ENCODE data around the gene PLAC8. TPM values are rescaled to one million over a fixed set of nuclear protein-coding genes. Genes with fewer than 3 reads are reported as not detected.
A peak's percentile ranks its signal among the peaks of the same experiment; 100 is the strongest.
"Not testable (repeated sequence)": the region's sequence is repeated elsewhere in the genome, so short reads cannot be mapped to it uniquely, and the experiment has no call there.

PLAC8 gene
- total RNA-seq, 4 donors from 2014 or later, result 27.3 to 569 (median 401) TPM

DNA sequence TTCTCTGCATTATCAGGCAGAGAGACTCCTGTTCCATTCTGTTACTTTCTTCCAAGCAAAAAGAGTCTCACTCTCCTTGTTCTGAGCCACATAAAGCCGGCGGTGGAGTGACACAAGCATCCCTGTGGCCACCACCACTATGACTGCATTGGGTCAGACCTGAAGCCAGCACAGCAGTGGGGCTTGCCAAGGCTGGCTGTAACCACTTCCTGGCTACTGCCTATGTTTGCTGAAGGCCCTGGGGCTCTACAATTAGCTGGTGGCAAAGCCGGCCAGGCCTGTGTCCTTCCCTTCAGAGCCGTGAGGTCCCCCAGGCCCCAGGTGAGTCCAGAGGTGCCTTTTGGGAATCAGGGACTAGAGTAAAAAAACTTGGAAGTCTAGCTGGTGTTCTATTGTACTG is 31.8 kb downstream of the PLAC8 start:
- TF ChIP-seq EP300 (IDR thresholded peaks at IDR 0.05; ENCODE audit: low read depth), result no peak
- TF ChIP-seq POLR2A (IDR thresholded peaks at IDR 0.05), result no peak
- TF ChIP-seq CTCF (IDR thresholded peaks at IDR 0.05), result no peak
- TF ChIP-seq POLR2AphosphoS5 (IDR thresholded peaks at IDR 0.05), result no peak
- Histone ChIP-seq H3K4me1 (no peaks in the 10 kb centered on the region), H3K4me3 (no peak overlapping the region), H3K36me3 (no peaks in the 10 kb centered on the region), H3K9me3 (no peaks in the 10 kb centered on the region), H3K27me3 (no peaks in the 10 kb centered on the region), H3K27ac (no peak overlapping the region)
- in situ Hi-C loops (cut with MboI; ENCODE audit: low pct_ligation_motif_present in 1 of 4, low pct_unique_long_range_greater_than_20kb in 1 of 4, low sequenced_read_pairs in 3 of 4), result loop anchor here in 2 of 4 donors (10.0 to 25.0 kb wide), 2 partner anchors 172 to 180 kb away; no protein-coding TSS in a partner anchor
- 84% methylated on average over 4 of the region's 4 CpGs; no CpG with 5 or more reads in 1 of the 2 donors for WGBS, 2 donors (ENCODE audit: low coverage in 1 of 2)
- no peak for DNase-seq
- intact Hi-C loops (cut with DNase I; ENCODE audit: low total_unique reads), result no loop called here

- intact Hi-C loops (cut with DNase I; ENCODE audit: low total_unique reads) (no loop called here), in situ Hi-C loops (cut with MboI; ENCODE audit: low pct_ligation_motif_present in 1 of 4, low pct_unique_long_range_greater_than_20kb in 1 of 4, low sequenced_read_pairs in 3 of 4) (loop anchor here in 2 of 4 donors (10.0 to 25.0 kb wide), 2 partner anchors 174 to 182 kb away; no protein-coding TSS in a partner anchor)
- DNase-seq, result no peak
- no peak overlapping the region for H3K27ac ChIP-seq
- WGBS, 2 donors (ENCODE audit: low coverage in 1 of 2), result 82 to 93% methylated on average over 5 to 6 of the region's 6 CpGs
- H3K36me3 ChIP-seq, result peaks cover 0 to 5% (median 0%) of the 10 kb centered on the region in 4 donors
- no peaks in the 10 kb centered on the region for H3K9me3 ChIP-seq
- peaks cover 0 to 6% (median 0%) of the 10 kb centered on the region in 4 donors for H3K4me1 ChIP-seq
- no peaks in the 10 kb centered on the region for H3K27me3 ChIP-seq
- TF ChIP-seq POLR2AphosphoS5 (IDR thresholded peaks at IDR 0.05) (no peak), CTCF (IDR thresholded peaks at IDR 0.05) (no peak)
- no peak overlapping the region for H3K4me3 ChIP-seq
Measured at GRCh38 chr4:83080561-83080960, 34.0 kb downstream of the PLAC8 start.

DNA sequence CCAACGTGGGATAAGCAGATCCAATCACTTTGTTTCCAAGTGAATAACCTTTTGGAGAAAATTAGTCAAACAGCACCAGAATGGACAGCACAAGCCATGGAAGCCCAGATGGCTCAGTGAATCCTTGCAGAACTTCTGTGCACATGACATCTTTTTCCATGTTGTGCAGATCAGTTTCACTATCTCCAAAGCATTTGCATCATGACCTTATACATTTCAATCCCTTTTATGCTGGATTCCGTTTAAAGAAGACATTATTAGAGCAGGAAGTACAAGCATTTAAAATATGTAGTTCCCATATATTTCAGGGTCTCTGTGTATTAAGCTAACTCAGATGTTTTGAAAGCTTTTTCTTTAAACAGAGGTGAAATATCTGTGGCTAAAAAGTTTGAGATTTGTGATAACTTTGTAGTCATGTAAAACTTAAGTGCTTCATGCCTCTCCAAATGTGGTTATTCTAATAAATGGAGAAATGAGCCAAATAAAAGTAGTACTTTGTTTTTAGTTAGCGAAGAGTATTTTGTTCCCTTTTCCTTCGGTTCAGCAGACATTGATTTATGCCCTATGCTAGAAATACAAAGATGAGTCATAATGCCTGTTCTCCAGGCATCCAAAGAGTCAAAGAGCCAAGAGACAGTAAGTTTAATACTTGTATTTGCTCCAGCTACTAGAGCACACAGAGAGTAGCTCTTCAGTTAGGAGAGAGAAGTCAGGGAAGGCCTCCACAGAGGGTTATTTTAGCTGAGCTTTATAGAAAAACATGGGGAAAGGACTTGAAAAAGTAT is 39.0 kb downstream of the PLAC8 start:
- Histone ChIP-seq H3K9me3 (no peaks in the 10 kb centered on the region), H3K27me3 (no peaks in the 10 kb centered on the region), H3K27ac (peak overlapping the region; percentile 29 to 66 (median 59)), H3K36me3 (peaks cover 0 to 5% (median 0%) of the 10 kb centered on the region in 4 donors), H3K4me1 (peaks cover 0 to 28% (median 2%) of the 10 kb centered on the region in 4 donors), H3K4me3 (no peak overlapping the region)
- intact Hi-C loops (cut with DNase I; ENCODE audit: low total_unique reads), result loop anchor here (10.0 kb wide), 1 partner anchor 189 kb away; no protein-coding TSS in a partner anchor
- no peak for DNase-seq
- no peak for TF ChIP-seq EP300 (IDR thresholded peaks at IDR 0.05; ENCODE audit: low read depth)
- no peak for TF ChIP-seq POLR2A (IDR thresholded peaks at IDR 0.05)
- no peak for TF ChIP-seq CTCF (IDR thresholded peaks at IDR 0.05)
- peak; percentile 17 to 57 (median 39) for TF ChIP-seq POLR2AphosphoS5 (IDR thresholded peaks at IDR 0.05)
- whole genome bisulfite sequencing, 2 donors (ENCODE audit: low coverage in 1 of 2), result 54 to 61% methylated on average over 4 of the region's 4 CpGs
- in situ Hi-C loops (cut with MboI; ENCODE audit: low pct_ligation_motif_present in 1 of 4, low pct_unique_long_range_greater_than_20kb in 1 of 4, low sequenced_read_pairs in 3 of 4), result loop anchor here in 2 of 4 donors (10.0 to 25.0 kb wide), 2 partner anchors 179 to 187 kb away; no protein-coding TSS in a partner anchor

DNA sequence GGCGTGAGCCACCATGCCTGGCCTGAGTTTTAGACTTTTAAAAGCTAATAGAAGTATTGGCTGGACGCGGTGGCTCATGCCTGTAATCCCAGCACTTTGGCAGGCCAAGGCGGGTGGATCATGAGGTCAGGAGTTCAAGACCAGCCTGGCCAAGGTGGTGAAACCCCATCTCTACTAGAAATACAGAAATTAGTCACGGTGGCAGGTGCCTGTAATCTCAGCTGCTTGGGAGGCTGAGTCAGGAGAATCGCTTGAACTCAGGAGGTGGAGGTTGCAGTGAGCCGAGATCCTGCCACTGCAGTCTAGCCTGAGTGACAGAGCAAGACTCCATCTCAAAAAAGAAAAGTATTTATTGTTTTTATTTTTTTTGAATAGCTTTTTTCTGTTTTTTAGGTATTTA is 39.7 kb downstream of the PLAC8 start:
- in situ Hi-C loops (cut with MboI; ENCODE audit: low pct_ligation_motif_present in 1 of 4, low pct_unique_long_range_greater_than_20kb in 1 of 4, low sequenced_read_pairs in 3 of 4) (loop anchor here in 2 of 4 donors (10.0 to 25.0 kb wide), 2 partner anchors 180 to 188 kb away; no protein-coding TSS in a partner anchor), intact Hi-C loops (cut with DNase I; ENCODE audit: low total_unique reads) (loop anchor here (10.0 kb wide), 1 partner anchor 190 kb away; no protein-coding TSS in a partner anchor)
- not testable (repeated sequence) for H3K9me3 ChIP-seq, H3K4me3 ChIP-seq, DNase-seq, H3K27me3 ChIP-seq, H3K36me3 ChIP-seq
- peak overlapping the region in 3 of 4 donors; percentile 53 to 66 (median 65) for H3K27ac ChIP-seq
- H3K4me1 ChIP-seq, result peaks cover 0 to 32% (median 4%) of the 10 kb centered on the region in 4 donors
- 93 to 95% methylated on average over 6 to 7 of the region's 7 CpGs for WGBS, 2 donors (ENCODE audit: low coverage in 1 of 2)

Data from transverse colon (tissue), 4 donors.